Colonic mucosa (tissue), 4 donors: ENCODE data around the gene AGBL1. TPM values are rescaled to one million over a fixed set of nuclear protein-coding genes. Genes with fewer than 3 reads are reported as not detected.
A peak's percentile ranks its signal among the peaks of the same experiment; 100 is the strongest.

ENCODE experiments used
- DNase-seq: peaks from one replicate; pipeline ENCODE4 v3.0.0-alpha.2; 2020
- H3K27ac ChIP-seq: fragments of 200-600 bp; one replicate; pipeline ENCODE4 v1.8.0; 2021
- H3K27me3 ChIP-seq: fragments of 200-600 bp; one replicate; pipeline ENCODE4 v1.8.0; 2021
- H3K36me3 ChIP-seq: fragments of 200-600 bp; one replicate; pipeline ENCODE4 v1.8.0; 2021
- H3K4me1 ChIP-seq: fragments of 200-600 bp; one replicate; pipeline ENCODE4 v1.8.0; 2021; ENCODE audit warnings: mild to moderate bottlenecking
- H3K4me3 ChIP-seq: fragments of 200-600 bp; one replicate; pipeline ENCODE4 v1.8.0; 2021
- H3K9ac ChIP-seq, 2 donors: one replicate each; pipeline ENCODE4 v1.7.0; 2013; ENCODE audit warnings: control low read depth in 2 of 2, low read depth in 2 of 2, low read length in 2 of 2
- H3K9me3 ChIP-seq: fragments of 200-600 bp; one replicate; pipeline ENCODE4 v1.8.0; 2021
- CTCF ChIP-seq: fragments of 200-600 bp; IDR thresholded peaks from one replicate; pipeline ENCODE4 v1.8.0; 2022; ENCODE audit warnings: antibody characterized with exemption, mild to moderate bottlenecking
- intact Hi-C: fragments of 100-400 bp; cut with DNase I; formaldehyde crosslinking; loops from one replicate; pipeline ENCODE4 v1.14.1; 2022
- total RNA-seq, 2 donors: library from RNA; stranded (reverse); fragmentation: NEBNext Ultra II Directional in 1 of 2; extraction: Animal tissue kit (Norgen Biotek cat#: 25700) in 1 of 2; gene quantifications; one replicate each; pipeline ENCODE4 v1.2.1, GENCODE V29; 2021
- donor health status: healthy.
- donor health status: DM: no; HTN: no; CAD: no.
- donor health status: DM: no; HTN: no; CAD: no.

Gene AGBL1
- total RNA-seq, 2 donors from 2014 or later = 0.10 to 0.24 TPM

- Histone ChIP-seq H3K4me3 (no peak overlapping the region), H3K4me1 (no peaks in the 10 kb centered on the region), H3K27ac (no peak overlapping the region), H3K27me3 (no peaks in the 10 kb centered on the region), H3K9me3 (no peaks in the 10 kb centered on the region), H3K9ac (no peak overlapping the region), H3K36me3 (no peaks in the 10 kb centered on the region)
- no peak for TF ChIP-seq CTCF
- DNase-seq = no peak
- intact Hi-C loops = loop anchor here (10.0 kb wide), 2 partner anchors 756 to 1624 kb away; no protein-coding TSS in a partner anchor
Measured at GRCh38 chr15:86620641-86621349, 541.1 kb downstream of the AGBL1 start.

GRCh38 chr15:86623236-86623635 is 543.6 kb downstream of the AGBL1 start:
- no peaks in the 10 kb centered on the region for H3K36me3 ChIP-seq
- no peak for TF ChIP-seq CTCF
- intact Hi-C loops = loop anchor here (10.0 kb wide), 2 partner anchors 758 to 1622 kb away; no protein-coding TSS in a partner anchor
- H3K4me1 ChIP-seq = no peaks in the 10 kb centered on the region
- H3K9ac ChIP-seq = no peak overlapping the region
- no peak overlapping the region for H3K27ac ChIP-seq
- no peak overlapping the region for H3K4me3 ChIP-seq
- no peaks in the 10 kb centered on the region for H3K9me3 ChIP-seq
- no peak for DNase-seq
- no peaks in the 10 kb centered on the region for H3K27me3 ChIP-seq

- Histone ChIP-seq H3K36me3 (no peaks in the 10 kb centered on the region), H3K4me1 (no peaks in the 10 kb centered on the region), H3K27me3 (no peaks in the 10 kb centered on the region), H3K9me3 (no peaks in the 10 kb centered on the region), H3K4me3 (no peak overlapping the region), H3K9ac (no peak overlapping the region), H3K27ac (no peak overlapping the region)
- peak; percentile 84 for DNase-seq
- intact Hi-C loops = loop anchor here (2.0 to 10.0 kb wide), 3 partner anchors 120 to 1620 kb away; no protein-coding TSS in a partner anchor
- peak; percentile 43 for TF ChIP-seq CTCF
Measured at GRCh38 chr15:86624261-86625036, 544.8 kb downstream of the AGBL1 start.

- H3K4me3 ChIP-seq = no peak overlapping the region
- H3K36me3 ChIP-seq = no peaks in the 10 kb centered on the region
- no peaks in the 10 kb centered on the region for H3K9me3 ChIP-seq
- H3K27me3 ChIP-seq = no peaks in the 10 kb centered on the region
- no peak for DNase-seq
- H3K9ac ChIP-seq = no peak overlapping the region
- H3K4me1 ChIP-seq = no peaks in the 10 kb centered on the region
- intact Hi-C loops = loop anchor here (10.0 kb wide), 2 partner anchors 765 to 1615 kb away; no protein-coding TSS in a partner anchor
- no peak for TF ChIP-seq CTCF
- peak overlapping the region; percentile 54 for H3K27ac ChIP-seq
Measured at GRCh38 chr15:86629409-86630356, 550.0 kb downstream of the AGBL1 start.

- Histone ChIP-seq H3K9ac (no peak overlapping the region), H3K27me3 (no peaks in the 10 kb centered on the region), H3K27ac (peak overlapping the region; percentile 54), H3K4me1 (no peaks in the 10 kb centered on the region), H3K9me3 (no peaks in the 10 kb centered on the region), H3K4me3 (no peak overlapping the region), H3K36me3 (no peaks in the 10 kb centered on the region)
- no peak for TF ChIP-seq CTCF
- DNase-seq = no peak
- intact Hi-C loops = no loop called here
Measured at GRCh38 chr15:86630946-86631345, 551.3 kb downstream of the AGBL1 start.
